Endothelial cell of hepatic sinusoid (primary cell): Measurements from ENCODE around the gene ST3GAL6.

Experiments
- in situ Hi-C: cut with HindIII; loops from 2 replicates; pipeline ENCODE4 v1.10.0; 2017; ENCODE audit warnings: low sequenced_read_pairs

The ST3GAL6 gene

DNA sequence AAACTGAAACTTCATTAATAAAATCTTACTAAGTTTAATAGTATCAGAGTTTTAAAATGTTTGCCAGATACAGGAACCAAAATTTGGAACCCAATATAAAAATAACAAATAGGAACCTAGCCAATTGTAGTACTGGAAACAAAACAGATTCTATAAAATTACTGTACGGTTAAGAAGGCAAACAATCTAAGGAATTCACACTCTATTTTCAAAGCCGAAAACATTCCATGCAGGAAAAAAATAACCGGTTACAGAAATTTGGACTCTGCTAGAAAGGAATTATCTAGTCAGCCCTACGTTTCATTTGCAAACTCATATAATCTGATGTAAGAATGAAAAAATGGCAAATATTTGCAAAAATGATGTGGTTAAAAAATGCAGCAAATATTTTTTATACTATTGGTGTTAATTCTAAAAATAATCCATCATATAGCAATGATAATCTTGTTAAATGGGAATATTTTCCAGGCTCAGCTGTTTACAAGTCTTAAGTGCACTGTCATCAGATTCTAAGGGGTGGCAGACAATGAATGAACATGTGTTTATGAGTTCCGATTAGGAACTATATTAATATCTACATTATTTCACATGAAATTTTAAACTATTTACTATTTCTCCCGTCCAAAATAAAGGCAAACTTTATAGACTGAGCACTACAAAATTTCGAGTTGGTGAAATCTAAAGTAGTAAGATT is 80.3 kb downstream of the ST3GAL6 start:
- in situ Hi-C loops = no loop called here
